Endothelial cell of umbilical vein (primary cell): ENCODE data around the gene SEPTIN3. TPM values are rescaled to one million over a fixed set of nuclear protein-coding genes. Genes with fewer than 3 reads are reported as not detected.

ENCODE experiments used
- BruUV-seq: library from RNA; stranded (reverse); fragments of 400-500 nt; replicated peaks from 2 replicates; lab custom pipeline; 2021; lab: Mats Ljungman, UMichigan
- CTCF ChIA-PET: fragments of 300-600, 350-600 bp; sonication (Branson Sonifier 250); formaldehyde crosslinking; loops from one replicate; lab custom pipeline; 2021; ENCODE audit warnings: antibody characterized with exemption, inconsistent platforms; lab: Charles Lee
- POLR2A ChIA-PET: fragments of 300-600, 350-600 bp; sonication (Branson Sonifier 250); formaldehyde crosslinking; loops from one replicate; lab custom pipeline; 2021; ENCODE audit warnings: antibody characterized with exemption, inconsistent platforms; lab: Charles Lee
- DNase-seq: peaks from one replicate; pipeline ENCODE4 v3.0.0-alpha.2; 2011; ENCODE audit warnings: low read depth, low spot score
- FAIRE-seq: peaks from 2 replicates; lab custom pipeline; 2011; peaks lifted over from hg19 to GRCh38; lab: Jason Lieb, UNC
- H2AFZ ChIP-seq: 2 replicates; pipeline ENCODE4 v1.6.0; 2012; ENCODE audit warnings: low read depth, low read length, control low read depth, inconsistent platforms
- H3K27ac ChIP-seq: 2 replicates; pipeline ENCODE4 v1.5.1; 2011; ENCODE audit warnings: low read depth, mild to moderate bottlenecking, control low read depth, low read length, moderate library complexity; ENCODE audit not compliant: insufficient read depth
- H3K27me3 ChIP-seq, 2 experiments: 2 replicates each; pipeline versions ENCODE4 v1.6.0 to v1.6.1; 2011; ENCODE audit warnings: low read length in 2 of 2, mixed read lengths in 1 of 2; ENCODE audit not compliant: control insufficient read depth in 2 of 2, insufficient read depth in 2 of 2
- H3K36me3 ChIP-seq, 2 experiments: 2 replicates in 1 of 2; 3 replicates in 1 of 2; pipeline ENCODE4 v1.5.1; 2011; ENCODE audit warnings: low read length in 2 of 2, mild to moderate bottlenecking in 1 of 2, moderate library complexity in 1 of 2; ENCODE audit not compliant: control insufficient read depth in 2 of 2, insufficient read depth in 2 of 2; ENCODE audit errors: extremely low read depth in 1 of 2
- H3K4me1 ChIP-seq: 3 replicates; pipeline ENCODE4 v1.5.1; 2011; ENCODE audit warnings: mild to moderate bottlenecking, low read length; ENCODE audit not compliant: control insufficient read depth, insufficient read depth; ENCODE audit errors: extremely low read depth
- H3K4me2 ChIP-seq: 2 replicates; pipeline ENCODE4 v1.6.1; 2011; ENCODE audit warnings: low read length, control low read depth, mixed read lengths; ENCODE audit not compliant: insufficient read depth
- H3K4me3 ChIP-seq, 3 experiments: fragments of 200-600 bp in 1 of 3; sonication (generic), shearing (Covaris generic) in 1 of 3; replicated peaks in 1 of 3; 2 replicates each; pipeline ENCODE4 v1.5.1; 2011 to 2016; ENCODE audit warnings: control low read depth in 3 of 3, low read length in 3 of 3, mild to moderate bottlenecking in 2 of 3, inconsistent platforms in 1 of 3, low read depth in 1 of 3, moderate library complexity in 1 of 3; ENCODE audit not compliant: insufficient read depth in 1 of 3
- H3K79me2 ChIP-seq: 2 replicates; pipeline ENCODE4 v1.6.0; 2012; ENCODE audit warnings: low read length, inconsistent platforms; ENCODE audit not compliant: control insufficient read depth, insufficient read depth
- H3K9ac ChIP-seq: replicated peaks from 2 replicates; pipeline ENCODE3; 2011; ENCODE audit warnings: low read length, control low read depth; ENCODE audit not compliant: insufficient read depth; ENCODE audit errors: extremely low read depth
- H3K9me1 ChIP-seq: replicated peaks from 3 replicates; pipeline ENCODE4 v1.6.0; 2011; ENCODE audit warnings: mild to moderate bottlenecking, low read length; ENCODE audit not compliant: control insufficient read depth, insufficient read depth; ENCODE audit errors: extremely low read depth
- H3K9me3 ChIP-seq: replicated peaks from 2 replicates; pipeline ENCODE4 v1.5.1; 2012; ENCODE audit warnings: low read length, inconsistent platforms; ENCODE audit not compliant: control insufficient read depth, insufficient read depth
- H4K20me1 ChIP-seq: replicated peaks from 2 replicates; pipeline ENCODE3; 2011; ENCODE audit warnings: mild to moderate bottlenecking, low read length; ENCODE audit not compliant: control insufficient read depth, insufficient read depth; ENCODE audit errors: extremely low read depth
- EZH2 ChIP-seq: IDR thresholded peaks from 2 replicates; pipeline ENCODE4 v1.6.1; 2012; ENCODE audit warnings: borderline replicate concordance, low read depth, mild to moderate bottlenecking, moderate library complexity, low read length, inconsistent platforms; ENCODE audit not compliant: severe bottlenecking
- FOS ChIP-seq: IDR thresholded peaks from 2 replicates; pipeline ENCODE4 v1.6.1; 2011; ENCODE audit warnings: mild to moderate bottlenecking, low read length, moderate library complexity, borderline replicate concordance; ENCODE audit not compliant: insufficient read depth
- GATA2 ChIP-seq: IDR thresholded peaks from 2 replicates; pipeline ENCODE4 v1.7.0; 2011; ENCODE audit warnings: low read depth, mild to moderate bottlenecking, moderate library complexity, mixed read lengths, low read length; ENCODE audit not compliant: insufficient read length, insufficient read depth
- JUN ChIP-seq: IDR thresholded peaks from 2 replicates; pipeline ENCODE4 v1.6.1; 2011; ENCODE audit warnings: borderline replicate concordance, low read depth; ENCODE audit not compliant: insufficient read length, insufficient read depth
- MAX ChIP-seq: IDR thresholded peaks from 2 replicates; pipeline ENCODE4 v1.6.1; 2011; ENCODE audit not compliant: insufficient read depth, insufficient read length
- MYC ChIP-seq: IDR thresholded peaks from one replicate; pipeline ENCODE4 v1.6.1; 2011; ENCODE audit warnings: mild to moderate bottlenecking, low read depth, low read length
- POLR2A ChIP-seq: IDR thresholded peaks from 2 replicates; pipeline ENCODE4 v1.6.1; 2012; ENCODE audit warnings: low read depth, mild to moderate bottlenecking, control low read depth, low read length
- POLR2AphosphoS5 ChIP-seq: IDR thresholded peaks from 2 replicates; pipeline ENCODE4 v1.6.1; 2012; ENCODE audit warnings: low read depth, mild to moderate bottlenecking, control low read depth, low read length, moderate library complexity; ENCODE audit not compliant: insufficient read depth
- dilution Hi-C: fragments of 300-500 bp; cut with MboI; formaldehyde crosslinking; loops from one replicate; pipeline ENCODE4 v1.15.0; 2019; ENCODE audit warnings: low sequenced_read_pairs; ENCODE audit not compliant: extremely low pct_ligation_motif_present
- intact Hi-C: fragments of 100-400 bp; cut with micrococcal nuclease; formaldehyde crosslinking; loops from one replicate; pipeline ENCODE4 v1.10.0; 2022
- polyA plus RNA-seq, 4 experiments: library from polyadenylated mRNA; depleted of rRNA in 3 of 4; stranded (reverse) in 3 of 4; unstranded in 1 of 4; fragments of >200 nt; gene quantifications; 2 replicates each; pipeline versions ENCODE4 v1.2.1 to v1.2.3, GENCODE V29; 2011 to 2012; ENCODE audit warnings: missing spikeins in 1 of 4
- total RNA-seq: library from RNA; stranded (reverse); gene quantifications from 2 replicates; pipeline ENCODE4 v1.2.3, GENCODE V29; 2021
- TF ChIP-seq, protein P1 (sequence below), 2 donors: IDR thresholded peaks; 1 replicate in 1 of 2; 2 replicates in 1 of 2; pipeline ENCODE4 v1.5.1; 2011; ENCODE audit warnings: low read length in 2 of 2, mild to moderate bottlenecking in 2 of 2, moderate library complexity in 2 of 2, control low read depth in 1 of 2, inconsistent platforms in 1 of 2, low read depth in 1 of 2; ENCODE audit not compliant: insufficient read depth in 1 of 2; ENCODE audit errors: extremely low read depth in 1 of 2

The SEPTIN3 gene
- total and polyA plus RNA-seq, 2 donors (not counting 3 experiments of a cell fraction or from before 2014, with no cell fraction given): 0.08 to 0.18 TPM

- H3K4me3 ChIP-seq: no peak overlapping the region
- no peak for TF ChIP-seq GATA2
- no peak for TF ChIP-seq POLR2A
- TF ChIP-seq MYC: no peak
- TF ChIP-seq MAX: no peak
- TF ChIP-seq, protein P1, sequence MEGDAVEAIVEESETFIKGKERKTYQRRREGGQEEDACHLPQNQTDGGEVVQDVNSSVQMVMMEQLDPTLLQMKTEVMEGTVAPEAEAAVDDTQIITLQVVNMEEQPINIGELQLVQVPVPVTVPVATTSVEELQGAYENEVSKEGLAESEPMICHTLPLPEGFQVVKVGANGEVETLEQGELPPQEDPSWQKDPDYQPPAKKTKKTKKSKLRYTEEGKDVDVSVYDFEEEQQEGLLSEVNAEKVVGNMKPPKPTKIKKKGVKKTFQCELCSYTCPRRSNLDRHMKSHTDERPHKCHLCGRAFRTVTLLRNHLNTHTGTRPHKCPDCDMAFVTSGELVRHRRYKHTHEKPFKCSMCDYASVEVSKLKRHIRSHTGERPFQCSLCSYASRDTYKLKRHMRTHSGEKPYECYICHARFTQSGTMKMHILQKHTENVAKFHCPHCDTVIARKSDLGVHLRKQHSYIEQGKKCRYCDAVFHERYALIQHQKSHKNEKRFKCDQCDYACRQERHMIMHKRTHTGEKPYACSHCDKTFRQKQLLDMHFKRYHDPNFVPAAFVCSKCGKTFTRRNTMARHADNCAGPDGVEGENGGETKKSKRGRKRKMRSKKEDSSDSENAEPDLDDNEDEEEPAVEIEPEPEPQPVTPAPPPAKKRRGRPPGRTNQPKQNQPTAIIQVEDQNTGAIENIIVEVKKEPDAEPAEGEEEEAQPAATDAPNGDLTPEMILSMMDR (IDR thresholded peaks at IDR 0.05; ENCODE audit: extremely low read depth in 1 of 2, insufficient read depth in 1 of 2, low read depth in 1 of 2, low read length in 2 of 2): no peak
- TF ChIP-seq JUN: no peak
- no peak for TF ChIP-seq EZH2
- TF ChIP-seq FOS: no peak
- TF ChIP-seq POLR2AphosphoS5: no peak
- dilution Hi-C loops: no loop called here
Observed at GRCh38 chr22:42013385-42013784, 44.1 kb downstream of the SEPTIN3 start.

More at GRCh38 chr22:42013385-42013784, 44.1 kb downstream of the SEPTIN3 start:
- Histone ChIP-seq H3K9me1 (no peaks in the 10 kb centered on the region), H2AFZ (no peak overlapping the region), H3K79me2 (no peaks in the 10 kb centered on the region), H3K9ac (no peak overlapping the region), H3K9me3 (no peaks in the 10 kb centered on the region), H3K27me3 (peaks cover 5 to 9% of the 10 kb centered on the region in 2 experiments), H3K36me3 (no peaks in the 10 kb centered on the region), H3K4me2 (no peak overlapping the region), H3K4me1 (no peaks in the 10 kb centered on the region), H3K27ac (no peak overlapping the region), H4K20me1 (no peaks in the 10 kb centered on the region)
- ChIA-PET POLR2A (no interaction called here), CTCF (no interaction called here)
- no TSS peak for BruUV-seq
- FAIRE-seq: no peak
- intact Hi-C loops: no loop called here
- DNase-seq: no peak
